GM19035 (cell line): Measurements from ENCODE around the gene PAM.
"Not testable (repeated sequence)": the region's sequence is repeated elsewhere in the genome, so short reads cannot be mapped to it uniquely, and the experiment has no call there.

Experiments used
- ATAC-seq: cut with Tn5 transposase; IDR thresholded peaks from one replicate; pipeline ENCODE4 v1.9.1; 2021; ENCODE audit not compliant: unreplicated experiment

Gene PAM

GRCh38 chr5:102750151-102750834 is 4.8 kb upstream of the PAM start:
- ATAC-seq, result no peak

GRCh38 chr5:102751903-102752376 is 3.2 kb upstream of the PAM start:
- ATAC-seq, result not testable (repeated sequence)

DNA sequence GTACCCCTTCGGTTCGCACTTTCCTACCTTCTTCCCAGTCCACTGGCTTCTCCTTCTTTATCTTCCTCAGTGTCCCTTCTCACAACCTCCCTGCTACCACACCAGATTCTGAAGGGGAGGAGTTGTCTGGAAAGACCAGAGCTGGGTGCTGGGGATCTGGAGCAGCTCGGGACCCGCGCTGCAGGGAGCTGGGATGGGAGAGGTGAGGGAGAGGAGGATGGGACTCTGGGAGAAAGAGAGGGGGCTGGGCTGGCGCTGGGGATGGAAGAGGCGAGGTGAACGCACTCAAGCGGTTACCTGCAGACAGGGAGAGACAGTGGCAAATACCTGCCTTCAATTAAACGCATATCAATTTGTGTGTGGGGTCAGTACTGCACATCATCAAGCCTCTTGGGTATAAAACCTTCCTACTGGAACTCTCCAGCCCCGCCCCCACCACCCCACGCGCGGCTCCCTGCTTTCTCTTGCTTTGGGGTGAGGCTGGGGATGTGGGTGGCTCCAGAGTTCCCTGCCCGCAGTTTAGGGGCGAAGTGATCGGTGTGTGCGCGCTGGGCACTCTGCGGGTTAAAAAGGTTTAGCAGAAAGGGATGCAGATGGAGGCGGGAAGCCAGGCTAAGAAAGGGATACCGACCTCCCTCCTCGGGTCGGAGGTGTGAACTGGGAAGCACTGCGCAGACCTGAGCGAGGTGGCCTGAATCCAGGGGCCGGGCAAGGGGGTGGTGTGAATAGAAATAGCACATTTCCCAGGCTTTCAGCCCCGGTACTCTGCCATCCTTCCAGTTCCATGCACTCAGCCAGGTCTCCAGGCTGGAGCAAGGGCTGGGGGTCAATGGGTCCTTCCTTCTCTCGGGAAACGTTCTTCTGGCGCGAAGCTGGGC is 977 bp upstream of the PAM start:
- no peak for ATAC-seq

DNA sequence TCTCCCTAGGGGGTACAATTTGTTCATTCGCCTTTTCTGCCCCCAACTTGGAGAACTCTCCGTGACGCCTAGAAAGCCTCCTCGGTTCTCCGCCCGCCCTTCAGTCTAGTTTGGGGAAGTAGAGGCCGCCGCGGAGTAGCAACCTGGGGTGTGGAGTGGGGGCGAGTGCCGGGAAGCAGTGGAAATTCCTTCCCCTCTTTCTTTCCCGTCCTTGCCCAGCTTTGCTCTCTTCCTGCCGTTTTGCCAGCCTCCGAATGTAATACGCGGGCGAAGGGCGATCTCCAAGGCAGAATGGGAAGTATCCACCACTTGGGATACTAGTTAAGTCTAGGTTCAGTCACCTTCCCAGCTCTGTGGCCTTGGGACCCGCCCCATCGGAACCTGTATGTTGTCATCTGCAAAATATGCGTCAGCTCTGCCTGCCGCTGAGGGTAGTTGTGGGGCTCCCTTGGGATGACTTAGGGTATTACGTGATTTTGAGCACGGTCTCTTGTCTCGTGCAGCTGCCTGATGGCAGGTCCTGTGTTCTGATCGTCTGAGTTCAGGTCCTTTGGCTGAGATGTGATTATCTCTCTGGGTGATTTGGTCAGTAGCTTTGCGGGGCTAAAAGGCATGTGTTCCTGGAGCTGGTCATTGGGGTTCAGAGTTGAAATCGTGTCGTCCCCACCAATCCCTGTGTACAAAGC is 724 bp downstream of the PAM start:
- ATAC-seq, result peak; percentile 69

GRCh38 chr5:102758576-102758975 is 3.5 kb downstream of the PAM start:
- ATAC-seq, result no peak

DNA sequence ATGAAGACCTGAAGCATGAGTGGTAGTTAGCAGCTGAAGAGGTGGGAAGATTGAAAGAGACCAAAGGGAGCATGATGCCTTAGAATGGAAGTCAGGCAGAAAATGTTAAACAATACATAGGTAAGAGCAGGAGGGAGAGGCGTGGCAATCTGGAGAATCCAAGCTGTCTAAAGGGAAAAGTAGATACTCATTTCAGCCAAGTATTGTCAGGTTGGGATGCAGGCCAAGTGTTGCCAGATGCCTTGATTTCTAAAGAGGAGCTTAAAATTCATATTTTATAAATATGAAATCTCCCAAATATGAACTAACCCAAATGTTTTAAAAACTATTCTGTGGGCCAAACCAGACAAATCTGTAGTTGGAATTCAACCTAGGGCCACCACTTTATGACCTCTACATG is 4.2 kb downstream of the PAM start:
- ATAC-seq, result no peak

DNA sequence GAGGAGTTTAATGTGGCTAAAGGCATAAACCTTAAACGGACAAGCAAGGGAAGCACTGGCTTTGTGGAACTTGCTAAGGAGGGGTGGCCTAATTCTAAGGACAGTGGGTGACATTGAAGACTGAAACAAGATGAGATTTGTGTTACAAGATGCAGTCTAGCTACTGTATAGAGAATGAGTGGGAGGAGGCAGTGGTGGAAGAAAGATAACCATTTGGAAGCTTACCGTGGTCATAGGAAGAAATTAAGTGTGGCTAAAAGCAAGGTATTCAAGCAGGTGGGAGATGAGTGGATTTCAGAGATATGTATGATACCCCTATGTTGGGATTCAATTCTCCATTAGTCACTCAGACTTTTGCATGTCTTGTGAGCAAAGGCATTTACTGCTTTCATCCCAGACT is 4.6 kb downstream of the PAM start:
- no peak for ATAC-seq

DNA sequence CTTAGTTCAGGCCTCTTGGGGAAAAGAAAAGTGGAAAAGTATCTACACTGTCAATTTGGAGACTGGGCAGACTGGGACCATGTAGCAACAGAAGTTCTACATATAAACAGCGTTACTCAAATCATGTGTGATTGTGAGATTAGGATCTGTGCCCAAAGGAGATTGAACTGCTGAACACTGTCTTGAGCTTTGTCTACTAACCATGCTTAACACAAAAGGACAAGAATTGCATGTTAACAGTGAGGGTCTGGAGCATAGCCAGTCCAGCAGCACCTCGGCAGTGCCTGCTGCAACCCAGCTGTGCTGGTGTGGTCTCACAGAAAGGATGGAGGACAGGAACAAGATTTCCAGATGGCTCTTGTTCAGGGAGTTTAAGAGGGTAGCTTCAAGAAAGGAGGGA is 5.7 kb downstream of the PAM start:
- no peak for ATAC-seq

- peak; percentile 72 for ATAC-seq
These were observed 7.0 kb downstream of the PAM start for GRCh38 chr5:102762095-102762534.

DNA sequence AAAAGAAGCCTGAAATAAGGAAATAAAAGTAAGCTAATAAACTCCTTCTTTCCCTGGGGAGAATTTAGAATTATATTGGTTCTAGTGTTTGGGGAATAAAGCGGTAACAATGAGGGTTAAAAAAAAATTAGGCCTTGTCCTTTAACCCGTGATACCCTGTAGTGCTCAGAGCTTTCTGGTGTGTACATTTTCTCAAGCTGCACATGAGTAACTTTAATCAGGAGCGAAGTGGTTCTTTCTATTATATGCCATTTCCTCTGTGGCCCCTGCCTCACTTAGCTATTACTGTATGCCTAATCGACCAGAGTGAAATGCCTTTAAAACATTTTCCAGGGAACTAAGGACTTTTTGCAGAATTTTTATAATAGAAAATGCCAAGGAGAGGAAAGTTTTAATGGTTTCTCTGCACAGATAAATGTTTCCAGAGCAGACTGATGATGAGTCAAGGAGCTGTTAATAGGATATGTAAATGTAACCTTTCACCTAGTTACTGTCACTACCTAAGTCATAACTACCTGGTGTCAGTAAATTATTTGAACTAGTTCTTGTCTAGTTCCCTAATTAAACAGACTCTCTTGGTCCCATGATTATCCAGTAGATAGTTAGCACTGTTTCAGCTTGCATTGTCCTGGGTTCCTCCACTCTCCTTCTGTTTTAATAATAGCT is 7.6 kb downstream of the PAM start:
- ATAC-seq, result no peak

DNA sequence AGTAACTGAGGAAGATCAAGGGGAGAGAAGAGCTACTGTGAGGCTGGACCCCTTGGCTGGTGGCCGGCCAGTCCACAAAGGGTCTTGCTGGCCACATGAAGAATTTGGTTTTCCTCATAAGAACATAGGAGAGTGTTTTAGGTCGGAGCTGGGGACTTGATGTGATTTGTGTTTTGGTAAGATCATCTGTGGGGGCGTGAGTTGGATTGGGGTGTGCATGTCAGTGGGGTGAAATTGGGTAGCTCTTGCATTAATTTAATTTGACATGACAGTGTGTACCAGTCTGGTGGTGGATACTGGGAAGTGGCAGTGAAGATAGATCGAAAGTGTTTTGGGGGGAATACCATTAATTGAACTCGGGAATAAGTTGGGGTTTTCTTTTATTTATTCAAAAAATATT is 8.6 kb downstream of the PAM start:
- no peak for ATAC-seq

GRCh38 chr5:102764381-102765004 is 9.4 kb downstream of the PAM start:
- no peak for ATAC-seq

DNA sequence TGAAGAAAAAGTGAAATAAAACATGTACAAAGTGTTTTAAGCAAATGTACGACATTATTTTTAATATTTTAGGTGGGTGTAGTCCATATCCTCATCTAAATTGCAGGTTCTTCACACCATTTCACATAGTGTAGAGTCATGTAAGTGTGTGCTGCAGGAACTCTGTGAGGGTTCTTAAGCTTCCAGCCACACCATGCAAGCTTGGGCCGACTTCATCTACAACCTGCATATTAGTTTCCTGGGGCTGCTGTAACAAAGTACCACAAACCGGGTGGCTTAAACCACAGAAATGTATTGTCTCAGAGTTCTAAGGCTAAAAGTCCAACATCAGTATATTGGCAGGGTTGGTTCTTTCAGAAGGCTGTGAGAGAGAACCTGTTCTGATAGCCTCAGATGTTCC is 10.2 kb downstream of the PAM start:
- ATAC-seq, result no peak

DNA sequence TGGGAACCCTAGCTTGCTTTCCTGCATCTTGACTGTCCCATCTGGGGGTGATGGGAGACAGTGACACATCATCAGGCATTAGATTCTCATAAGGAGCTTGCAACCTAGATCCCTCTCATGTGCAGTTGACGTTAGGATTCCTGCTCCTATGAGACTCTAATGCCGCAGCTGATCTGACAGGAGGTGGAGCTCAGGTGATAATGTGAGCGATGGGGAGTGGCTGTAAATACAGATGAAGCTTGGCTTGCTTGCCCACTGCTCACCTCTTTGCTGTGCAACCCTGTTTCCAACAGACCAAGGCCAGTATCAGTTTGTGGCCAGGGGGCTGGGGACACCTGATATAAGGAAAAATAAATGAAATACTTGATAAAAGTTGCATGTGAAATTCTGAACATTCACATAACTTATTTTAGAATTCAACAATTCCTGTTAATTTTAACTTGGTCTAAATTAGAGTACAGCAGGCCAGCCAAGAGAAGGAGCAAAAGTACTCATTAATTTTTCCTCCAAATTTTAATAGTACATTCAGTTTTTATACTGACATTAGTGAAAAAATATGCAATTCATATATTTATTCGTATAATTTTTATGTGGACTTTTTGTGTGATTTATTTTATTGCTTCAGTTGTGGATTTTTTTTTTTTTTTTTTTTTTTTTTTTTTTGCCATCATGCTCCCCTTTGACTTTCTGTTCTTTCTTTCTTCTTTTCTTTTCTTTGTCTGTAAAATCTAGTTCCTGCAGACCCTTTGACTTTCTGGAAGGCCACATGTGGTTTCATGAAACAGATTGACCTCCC is 11.4 kb downstream of the PAM start:
- ATAC-seq, result no peak

GRCh38 chr5:102767862-102768261 is 12.8 kb downstream of the PAM start:
- ATAC-seq, result peak; percentile 49

DNA sequence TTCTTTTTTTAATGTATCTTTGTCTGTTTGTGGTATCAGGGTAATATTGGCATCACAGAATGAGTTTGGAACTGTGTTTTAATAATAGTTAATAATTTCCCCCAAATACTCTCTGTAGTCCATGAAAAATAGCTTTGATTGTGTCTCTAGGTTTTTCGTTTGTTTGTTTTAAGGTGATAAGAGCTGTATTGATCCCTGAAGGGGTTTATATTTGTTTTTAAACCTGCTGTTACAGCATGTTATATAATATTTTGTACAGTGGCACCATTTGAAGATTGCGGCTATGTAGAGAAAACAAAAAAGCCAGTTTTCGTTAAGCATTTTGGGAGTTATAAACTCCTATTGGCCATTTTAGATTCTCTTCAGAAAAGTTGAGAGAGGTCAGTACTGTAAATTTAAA is 15.7 kb downstream of the PAM start:
- ATAC-seq, result no peak

- no peak for ATAC-seq
These were observed 16.3 kb downstream of the PAM start for GRCh38 chr5:102771435-102771834.

GRCh38 chr5:102772273-102772672 is 17.2 kb downstream of the PAM start:
- no peak for ATAC-seq

DNA sequence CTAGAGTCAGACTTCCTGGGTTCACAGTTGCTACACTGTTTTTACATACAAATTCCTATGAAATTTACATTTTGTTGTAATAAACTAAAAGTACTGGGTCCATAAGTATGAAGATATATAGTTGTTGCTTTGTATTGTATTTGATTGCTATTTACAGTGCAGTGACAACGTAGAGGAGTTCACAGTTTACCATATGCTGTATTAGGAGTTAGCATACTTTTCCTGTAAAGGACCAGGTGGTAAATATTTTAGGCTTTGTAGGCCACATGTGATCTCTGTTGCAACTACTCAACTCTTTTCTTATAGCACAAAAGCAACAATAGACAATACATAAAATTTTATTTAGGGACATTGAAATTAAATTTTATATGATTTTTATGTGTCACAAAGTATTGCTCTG is 18.0 kb downstream of the PAM start:
- ATAC-seq, result no peak

GRCh38 chr5:102775756-102776155 is 20.7 kb downstream of the PAM start:
- ATAC-seq, result not testable (repeated sequence)
